ENCODE data around the gene H2BK1. TPM values are rescaled to one million over a fixed set of nuclear protein-coding genes. Genes with fewer than 3 reads are reported as not detected.

The H2BK1 gene
- total and polyA plus RNA-seq, 2 of the 13 experiments (the other 11 are each of a cell fraction or from before 2014, with no cell fraction given), result not detected

DNA sequence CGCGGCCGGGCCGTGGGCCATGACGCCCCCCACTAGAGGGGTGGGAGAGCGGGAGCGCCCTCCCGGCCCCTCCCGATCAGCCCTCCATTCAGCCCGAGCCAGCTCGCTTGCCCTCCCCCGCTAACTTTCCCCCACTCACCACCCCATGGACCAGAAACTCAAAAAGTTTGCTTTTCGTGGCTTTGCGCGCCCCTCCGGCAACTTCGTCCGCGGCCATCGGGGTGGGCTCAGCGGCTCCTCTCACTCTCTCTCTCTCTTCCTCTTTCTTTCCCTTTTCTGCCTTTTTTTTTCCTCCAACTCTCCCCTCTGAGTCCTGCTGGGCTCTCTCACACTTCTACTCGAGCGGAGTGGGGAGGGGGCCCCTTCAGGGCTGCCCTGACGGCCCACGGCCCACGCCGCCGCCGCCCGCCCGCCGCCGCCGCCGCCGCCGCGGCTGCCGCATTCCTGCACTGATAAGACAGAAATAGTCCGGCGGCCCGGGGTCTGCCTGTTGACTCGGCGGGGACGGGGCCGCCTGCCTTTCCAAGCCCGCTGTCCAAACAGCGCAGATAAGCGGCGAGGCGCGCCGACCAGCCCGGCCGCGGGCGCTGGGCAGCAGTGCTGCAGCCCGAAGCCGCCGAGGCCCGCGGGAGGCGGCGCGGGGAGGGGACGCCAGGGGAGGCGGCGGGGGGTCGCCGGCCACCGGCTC lies 38.2 kb upstream of the H2BK1 start, which contains the start of gene SMARCD3 (continued):
- no peak for TF ChIP-seq ZNF609 (CRISPR knock-in tag; IDR thresholded peaks at IDR 0.05; ENCODE audit: borderline replicate concordance)
- TF ChIP-seq MAZ (IDR thresholded peaks at IDR 0.05; ENCODE audit: borderline replicate concordance, low read depth, low read length), result no peak
- peak; percentile 64; the same call in 1 of the 2 replicates for TF ChIP-seq MAZ (CRISPR knock-in tag; IDR thresholded peaks at IDR 0.05; ENCODE audit: low read depth)
- no peak for TF ChIP-seq CENPT (CRISPR knock-in tag; IDR thresholded peaks at IDR 0.05; ENCODE audit: low read depth)
- TF ChIP-seq, protein P1, sequence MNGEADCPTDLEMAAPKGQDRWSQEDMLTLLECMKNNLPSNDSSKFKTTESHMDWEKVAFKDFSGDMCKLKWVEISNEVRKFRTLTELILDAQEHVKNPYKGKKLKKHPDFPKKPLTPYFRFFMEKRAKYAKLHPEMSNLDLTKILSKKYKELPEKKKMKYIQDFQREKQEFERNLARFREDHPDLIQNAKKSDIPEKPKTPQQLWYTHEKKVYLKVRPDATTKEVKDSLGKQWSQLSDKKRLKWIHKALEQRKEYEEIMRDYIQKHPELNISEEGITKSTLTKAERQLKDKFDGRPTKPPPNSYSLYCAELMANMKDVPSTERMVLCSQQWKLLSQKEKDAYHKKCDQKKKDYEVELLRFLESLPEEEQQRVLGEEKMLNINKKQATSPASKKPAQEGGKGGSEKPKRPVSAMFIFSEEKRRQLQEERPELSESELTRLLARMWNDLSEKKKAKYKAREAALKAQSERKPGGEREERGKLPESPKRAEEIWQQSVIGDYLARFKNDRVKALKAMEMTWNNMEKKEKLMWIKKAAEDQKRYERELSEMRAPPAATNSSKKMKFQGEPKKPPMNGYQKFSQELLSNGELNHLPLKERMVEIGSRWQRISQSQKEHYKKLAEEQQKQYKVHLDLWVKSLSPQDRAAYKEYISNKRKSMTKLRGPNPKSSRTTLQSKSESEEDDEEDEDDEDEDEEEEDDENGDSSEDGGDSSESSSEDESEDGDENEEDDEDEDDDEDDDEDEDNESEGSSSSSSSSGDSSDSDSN (CRISPR knock-in tag; IDR thresholded peaks at IDR 0.05), result peak; percentile 67; the same call in 1 of the 2 replicates
- no peak for TF ChIP-seq CBX1 (IDR thresholded peaks at IDR 0.05; ENCODE audit: low read depth)
- TF ChIP-seq, protein P2, sequence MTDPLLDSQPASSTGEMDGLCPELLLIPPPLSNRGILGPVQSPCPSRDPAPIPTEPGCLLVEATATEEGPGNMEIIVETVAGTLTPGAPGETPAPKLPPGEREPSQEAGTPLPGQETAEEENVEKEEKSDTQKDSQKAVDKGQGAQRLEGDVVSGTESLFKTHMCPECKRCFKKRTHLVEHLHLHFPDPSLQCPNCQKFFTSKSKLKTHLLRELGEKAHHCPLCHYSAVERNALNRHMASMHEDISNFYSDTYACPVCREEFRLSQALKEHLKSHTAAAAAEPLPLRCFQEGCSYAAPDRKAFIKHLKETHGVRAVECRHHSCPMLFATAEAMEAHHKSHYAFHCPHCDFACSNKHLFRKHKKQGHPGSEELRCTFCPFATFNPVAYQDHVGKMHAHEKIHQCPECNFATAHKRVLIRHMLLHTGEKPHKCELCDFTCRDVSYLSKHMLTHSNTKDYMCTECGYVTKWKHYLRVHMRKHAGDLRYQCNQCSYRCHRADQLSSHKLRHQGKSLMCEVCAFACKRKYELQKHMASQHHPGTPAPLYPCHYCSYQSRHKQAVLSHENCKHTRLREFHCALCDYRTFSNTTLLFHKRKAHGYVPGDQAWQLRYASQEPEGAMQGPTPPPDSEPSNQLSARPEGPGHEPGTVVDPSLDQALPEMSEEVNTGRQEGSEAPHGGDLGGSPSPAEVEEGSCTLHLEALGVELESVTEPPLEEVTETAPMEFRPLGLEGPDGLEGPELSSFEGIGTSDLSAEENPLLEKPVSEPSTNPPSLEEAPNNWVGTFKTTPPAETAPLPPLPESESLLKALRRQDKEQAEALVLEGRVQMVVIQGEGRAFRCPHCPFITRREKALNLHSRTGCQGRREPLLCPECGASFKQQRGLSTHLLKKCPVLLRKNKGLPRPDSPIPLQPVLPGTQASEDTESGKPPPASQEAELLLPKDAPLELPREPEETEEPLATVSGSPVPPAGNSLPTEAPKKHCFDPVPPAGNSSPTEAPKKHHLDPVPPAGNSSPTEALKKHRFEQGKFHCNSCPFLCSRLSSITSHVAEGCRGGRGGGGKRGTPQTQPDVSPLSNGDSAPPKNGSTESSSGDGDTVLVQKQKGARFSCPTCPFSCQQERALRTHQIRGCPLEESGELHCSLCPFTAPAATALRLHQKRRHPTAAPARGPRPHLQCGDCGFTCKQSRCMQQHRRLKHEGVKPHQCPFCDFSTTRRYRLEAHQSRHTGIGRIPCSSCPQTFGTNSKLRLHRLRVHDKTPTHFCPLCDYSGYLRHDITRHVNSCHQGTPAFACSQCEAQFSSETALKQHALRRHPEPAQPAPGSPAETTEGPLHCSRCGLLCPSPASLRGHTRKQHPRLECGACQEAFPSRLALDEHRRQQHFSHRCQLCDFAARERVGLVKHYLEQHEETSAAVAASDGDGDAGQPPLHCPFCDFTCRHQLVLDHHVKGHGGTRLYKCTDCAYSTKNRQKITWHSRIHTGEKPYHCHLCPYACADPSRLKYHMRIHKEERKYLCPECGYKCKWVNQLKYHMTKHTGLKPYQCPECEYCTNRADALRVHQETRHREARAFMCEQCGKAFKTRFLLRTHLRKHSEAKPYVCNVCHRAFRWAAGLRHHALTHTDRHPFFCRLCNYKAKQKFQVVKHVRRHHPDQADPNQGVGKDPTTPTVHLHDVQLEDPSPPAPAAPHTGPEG (CRISPR knock-in tag; IDR thresholded peaks at IDR 0.05), result no peak
- TF ChIP-seq LCORL (IDR thresholded peaks at IDR 0.05), result no peak
- no peak for TF ChIP-seq LCORL (CRISPR knock-in tag; IDR thresholded peaks at IDR 0.05)
- TF ChIP-seq SP140L (CRISPR knock-in tag; IDR thresholded peaks at IDR 0.05; ENCODE audit: borderline replicate concordance), result no peak
- 0 out of 2 replicates have a peak, but pooled peaks have one; percentile 11 for TF ChIP-seq RAD21 (CRISPR knock-in tag; IDR thresholded peaks at IDR 0.05)
- no peak for TF ChIP-seq PCBP2 (optimal IDR thresholded peaks at IDR 0.05; ENCODE audit: low read depth, low read length, poor library complexity, severe bottlenecking)
